ENCODE results near the gene TTC9B.

The TTC9B gene

DNA sequence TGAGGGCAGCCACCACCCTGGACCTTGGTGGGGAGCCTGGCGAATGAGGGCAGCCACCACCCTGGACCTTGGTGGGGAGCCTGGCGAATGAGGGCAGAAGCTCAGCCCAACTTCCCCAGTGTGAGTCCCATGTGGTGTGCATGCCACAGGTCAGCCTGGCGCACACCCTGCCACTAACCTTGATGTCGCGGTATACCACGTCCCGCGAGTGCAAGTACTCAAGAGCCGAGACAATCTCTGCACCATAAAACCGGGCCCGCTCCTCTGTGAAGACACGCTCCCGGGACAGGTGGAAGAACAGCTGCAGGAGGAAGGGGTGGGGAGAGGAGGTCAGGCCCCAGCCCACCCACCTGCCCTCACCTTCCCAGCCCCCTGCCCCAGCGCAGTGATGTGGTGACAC lies 19.6 kb upstream of the TTC9B start:
- Histone ChIP-seq H3K18ac (ENCODE audit: low read length) (no peak overlapping the region), H3K79me2 (ENCODE audit: control insufficient read depth, insufficient read depth, low read length, poor library complexity) (no peaks in the 10 kb centered on the region), H4K12ac (ENCODE audit: low read depth, low read length) (no peak overlapping the region), H4K8ac (ENCODE audit: low read depth, low read length) (no peak overlapping the region), H3K27ac (ENCODE audit: low read depth, low read length) (no peak overlapping the region), H3K4me1 (ENCODE audit: control insufficient read depth in 1 of 2, insufficient read depth in 2 of 2, low read length in 2 of 2) (no peaks in the 10 kb centered on the region), H3K4me3 (ENCODE audit: low read depth, low read length) (no peak overlapping the region), H3K9me3 (ENCODE audit: insufficient read depth, low read depth, low read length) (peaks cover 2% of the 10 kb centered on the region), H3K27me3 (ENCODE audit: insufficient read depth, low read length) (no peaks in the 10 kb centered on the region), H3K4ac (ENCODE audit: low read depth, low read length) (no peak overlapping the region), H3K23ac (ENCODE audit: low read length) (no peak overlapping the region), H3K9ac (ENCODE audit: low read length) (no peak overlapping the region), H2BK120ac (ENCODE audit: insufficient read depth, low read length, poor library complexity) (no peak overlapping the region), H4K91ac (ENCODE audit: low read depth, low read length) (no peak overlapping the region), H2BK12ac (ENCODE audit: low read length) (no peak overlapping the region), H3K14ac (ENCODE audit: low read length) (no peak overlapping the region), H2AFZ (ENCODE audit: insufficient read depth, low read length, poor library complexity) (no peak overlapping the region), H3K79me1 (ENCODE audit: low read length) (no peaks in the 10 kb centered on the region), H2BK5ac (ENCODE audit: low read depth, low read length, poor library complexity) (no peak overlapping the region), H2AK5ac (ENCODE audit: low read length) (no peak overlapping the region), H3K36me3 (ENCODE audit: control insufficient read depth in 1 of 2, insufficient read depth in 2 of 2, low read length in 2 of 2) (peaks cover 83 to 86% of the 10 kb centered on the region in 2 experiments), H3K4me2 (ENCODE audit: low read length) (no peak overlapping the region)
- WGBS (ENCODE audit: extremely low coverage, insufficient coverage, insufficient read length), result no CpG with 5 or more reads among the region's 14 CpGs
- DNase-seq, result no peak

DNA sequence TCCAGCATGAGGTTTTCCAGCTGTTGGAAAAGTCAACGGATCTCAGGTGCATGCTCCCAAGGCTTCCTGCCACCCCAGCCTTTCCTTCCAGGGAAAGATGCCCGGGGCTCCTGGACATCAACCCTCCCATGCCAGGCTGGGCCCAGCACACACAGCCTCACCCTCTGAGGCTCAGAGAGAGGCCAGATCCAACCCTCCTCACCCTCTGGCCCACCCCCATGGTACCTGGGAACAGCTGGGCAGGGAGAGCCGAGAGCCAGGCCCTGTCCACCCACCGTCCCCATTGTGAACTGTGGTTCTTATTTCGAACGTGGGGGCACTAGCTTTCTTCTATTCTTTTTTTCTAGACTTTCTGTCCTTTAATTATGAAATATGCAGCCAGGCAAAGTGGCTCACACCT lies 18.2 kb upstream of the TTC9B start:
- no peak overlapping the region for H3K4ac ChIP-seq (ENCODE audit: low read depth, low read length)
- no peak overlapping the region for H4K8ac ChIP-seq (ENCODE audit: low read depth, low read length)
- H3K27ac ChIP-seq (ENCODE audit: low read depth, low read length), result no peak overlapping the region
- H2AK5ac ChIP-seq (ENCODE audit: low read length), result no peak overlapping the region
- peaks cover 2% of the 10 kb centered on the region for H3K9me3 ChIP-seq (ENCODE audit: insufficient read depth, low read depth, low read length)
- H3K14ac ChIP-seq (ENCODE audit: low read length), result no peak overlapping the region
- H2BK12ac ChIP-seq (ENCODE audit: low read length), result no peak overlapping the region
- H2AFZ ChIP-seq (ENCODE audit: insufficient read depth, low read length, poor library complexity), result no peak overlapping the region
- no peak overlapping the region for H2BK120ac ChIP-seq (ENCODE audit: insufficient read depth, low read length, poor library complexity)
- H3K9ac ChIP-seq (ENCODE audit: low read length), result no peak overlapping the region
- no peak overlapping the region for H2BK5ac ChIP-seq (ENCODE audit: low read depth, low read length, poor library complexity)
- no peak overlapping the region for H4K91ac ChIP-seq (ENCODE audit: low read depth, low read length)
- H3K27me3 ChIP-seq (ENCODE audit: insufficient read depth, low read length), result no peaks in the 10 kb centered on the region
- no peak for DNase-seq
- H3K18ac ChIP-seq (ENCODE audit: low read length), result no peak overlapping the region
- H4K12ac ChIP-seq (ENCODE audit: low read depth, low read length), result no peak overlapping the region
- no peak overlapping the region for H3K4me2 ChIP-seq (ENCODE audit: low read length)
- H3K4me3 ChIP-seq (ENCODE audit: low read depth, low read length), result no peak overlapping the region
- peaks cover 8 to 12% of the 10 kb centered on the region in 2 experiments for H3K4me1 ChIP-seq (ENCODE audit: control insufficient read depth in 1 of 2, insufficient read depth in 2 of 2, low read length in 2 of 2)
- no peak overlapping the region for H3K23ac ChIP-seq (ENCODE audit: low read length)
- H3K79me2 ChIP-seq (ENCODE audit: control insufficient read depth, insufficient read depth, low read length, poor library complexity), result no peaks in the 10 kb centered on the region
- H3K79me1 ChIP-seq (ENCODE audit: low read length), result peaks cover 4% of the 10 kb centered on the region
- no CpG with 5 or more reads among the region's 6 CpGs for WGBS (ENCODE audit: extremely low coverage, insufficient coverage, insufficient read length)
- peaks cover 72 to 76% of the 10 kb centered on the region in 2 experiments for H3K36me3 ChIP-seq (ENCODE audit: control insufficient read depth in 1 of 2, insufficient read depth in 2 of 2, low read length in 2 of 2)

DNA sequence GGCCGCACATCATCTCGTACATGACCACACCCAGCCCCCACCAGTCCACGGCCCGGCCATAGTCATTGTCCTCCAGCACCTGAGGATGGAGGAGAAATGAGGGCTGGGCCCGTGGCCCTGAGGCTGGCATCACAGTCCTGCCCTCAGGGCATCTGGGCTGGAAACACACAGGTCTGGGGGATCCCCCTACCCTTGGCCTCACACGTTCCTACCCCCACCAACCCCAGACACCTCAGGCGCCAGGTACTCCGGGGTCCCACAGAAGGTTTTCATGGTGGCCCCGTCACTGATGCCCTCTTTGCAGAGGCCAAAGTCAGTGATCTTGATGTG lies 17.8 kb upstream of the TTC9B start:
- no peak overlapping the region for H3K14ac ChIP-seq (ENCODE audit: low read length)
- H3K9ac ChIP-seq (ENCODE audit: low read length), result no peak overlapping the region
- H2BK5ac ChIP-seq (ENCODE audit: low read depth, low read length, poor library complexity), result no peak overlapping the region
- no peak overlapping the region for H3K27ac ChIP-seq (ENCODE audit: low read depth, low read length)
- H2AK5ac ChIP-seq (ENCODE audit: low read length), result no peak overlapping the region
- no peak for DNase-seq
- no peaks in the 10 kb centered on the region for H3K27me3 ChIP-seq (ENCODE audit: insufficient read depth, low read length)
- H4K12ac ChIP-seq (ENCODE audit: low read depth, low read length), result no peak overlapping the region
- peaks cover 4% of the 10 kb centered on the region for H3K79me1 ChIP-seq (ENCODE audit: low read length)
- peaks cover 73% of the 10 kb centered on the region in 2 experiments for H3K36me3 ChIP-seq (ENCODE audit: control insufficient read depth in 1 of 2, insufficient read depth in 2 of 2, low read length in 2 of 2)
- WGBS (ENCODE audit: extremely low coverage, insufficient coverage, insufficient read length), result no CpG with 5 or more reads among the region's 9 CpGs
- H2BK120ac ChIP-seq (ENCODE audit: insufficient read depth, low read length, poor library complexity), result no peak overlapping the region
- H3K4me3 ChIP-seq (ENCODE audit: low read depth, low read length), result no peak overlapping the region
- no peak overlapping the region for H2BK12ac ChIP-seq (ENCODE audit: low read length)
- no peak overlapping the region for H3K4me2 ChIP-seq (ENCODE audit: low read length)
- no peak overlapping the region for H2AFZ ChIP-seq (ENCODE audit: insufficient read depth, low read length, poor library complexity)
- no peak overlapping the region for H4K91ac ChIP-seq (ENCODE audit: low read depth, low read length)
- H3K79me2 ChIP-seq (ENCODE audit: control insufficient read depth, insufficient read depth, low read length, poor library complexity), result no peaks in the 10 kb centered on the region
- H3K9me3 ChIP-seq (ENCODE audit: insufficient read depth, low read depth, low read length), result peaks cover 2% of the 10 kb centered on the region
- no peak overlapping the region for H3K18ac ChIP-seq (ENCODE audit: low read length)
- peaks cover 8 to 12% of the 10 kb centered on the region in 2 experiments for H3K4me1 ChIP-seq (ENCODE audit: control insufficient read depth in 1 of 2, insufficient read depth in 2 of 2, low read length in 2 of 2)
- H3K4ac ChIP-seq (ENCODE audit: low read depth, low read length), result no peak overlapping the region
- H3K23ac ChIP-seq (ENCODE audit: low read length), result no peak overlapping the region
- H4K8ac ChIP-seq (ENCODE audit: low read depth, low read length), result no peak overlapping the region

DNA sequence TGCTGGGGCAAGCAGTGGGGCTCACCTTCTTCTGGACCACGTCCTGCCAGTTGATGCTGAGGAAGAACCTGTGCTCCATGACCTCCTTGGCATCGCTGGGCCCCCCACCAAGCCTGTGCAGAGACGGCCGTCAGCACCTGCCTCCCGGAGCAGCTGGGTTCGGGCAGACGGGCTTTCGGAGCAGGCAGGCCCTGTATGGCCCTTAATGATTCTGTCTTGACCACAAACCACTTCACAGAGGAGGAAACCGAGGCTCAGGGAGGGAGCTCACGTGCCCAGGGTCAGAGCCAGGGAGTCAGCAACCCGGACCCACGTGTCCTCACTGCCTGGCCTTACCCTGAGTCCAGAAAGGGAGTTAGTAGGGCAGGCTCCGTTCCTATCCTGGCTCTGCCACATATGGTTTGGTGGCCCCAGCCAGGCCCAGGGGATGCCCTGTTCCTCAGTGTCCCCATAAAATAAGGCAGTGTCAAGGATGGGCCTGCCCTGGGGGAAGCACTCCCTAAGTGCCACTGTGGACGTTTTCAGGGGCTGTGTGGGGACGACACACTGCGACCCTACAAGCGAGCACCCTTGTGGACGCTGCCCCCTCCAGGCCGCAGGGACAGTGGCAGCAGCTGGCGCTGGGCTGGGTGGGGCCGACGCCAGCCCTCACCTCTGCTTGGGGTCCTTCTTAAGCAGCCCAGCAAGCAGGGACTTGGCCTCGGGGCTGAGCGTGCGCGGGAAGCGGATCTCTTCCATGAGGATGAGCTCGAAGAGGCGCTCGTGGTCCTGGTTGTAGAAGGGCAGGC lies 17.2 kb upstream of the TTC9B start:
- H4K12ac ChIP-seq (ENCODE audit: low read depth, low read length), result no peak overlapping the region
- no peak overlapping the region for H2AK5ac ChIP-seq (ENCODE audit: low read length)
- H3K9me3 ChIP-seq (ENCODE audit: insufficient read depth, low read depth, low read length), result peaks cover 2% of the 10 kb centered on the region
- no CpG with 5 or more reads among the region's 30 CpGs for WGBS (ENCODE audit: extremely low coverage, insufficient coverage, insufficient read length)
- H3K4me1 ChIP-seq (ENCODE audit: control insufficient read depth in 1 of 2, insufficient read depth in 2 of 2, low read length in 2 of 2), result peaks cover 8 to 12% of the 10 kb centered on the region in 2 experiments
- no peak overlapping the region for H3K18ac ChIP-seq (ENCODE audit: low read length)
- H2BK5ac ChIP-seq (ENCODE audit: low read depth, low read length, poor library complexity), result no peak overlapping the region
- peaks cover 4% of the 10 kb centered on the region for H3K79me1 ChIP-seq (ENCODE audit: low read length)
- H3K27me3 ChIP-seq (ENCODE audit: insufficient read depth, low read length), result no peaks in the 10 kb centered on the region
- H4K91ac ChIP-seq (ENCODE audit: low read depth, low read length), result no peak overlapping the region
- H3K4ac ChIP-seq (ENCODE audit: low read depth, low read length), result no peak overlapping the region
- no peaks in the 10 kb centered on the region for H3K79me2 ChIP-seq (ENCODE audit: control insufficient read depth, insufficient read depth, low read length, poor library complexity)
- H3K4me3 ChIP-seq (ENCODE audit: low read depth, low read length), result no peak overlapping the region
- no peak overlapping the region for H2AFZ ChIP-seq (ENCODE audit: insufficient read depth, low read length, poor library complexity)
- no peak overlapping the region for H3K9ac ChIP-seq (ENCODE audit: low read length)
- H3K23ac ChIP-seq (ENCODE audit: low read length), result no peak overlapping the region
- peaks cover 71% of the 10 kb centered on the region in 2 experiments for H3K36me3 ChIP-seq (ENCODE audit: control insufficient read depth in 1 of 2, insufficient read depth in 2 of 2, low read length in 2 of 2)
- no peak overlapping the region for H2BK120ac ChIP-seq (ENCODE audit: insufficient read depth, low read length, poor library complexity)
- no peak overlapping the region for H3K27ac ChIP-seq (ENCODE audit: low read depth, low read length)
- no peak overlapping the region for H3K14ac ChIP-seq (ENCODE audit: low read length)
- H4K8ac ChIP-seq (ENCODE audit: low read depth, low read length), result no peak overlapping the region
- DNase-seq, result no peak
- H2BK12ac ChIP-seq (ENCODE audit: low read length), result no peak overlapping the region
- no peak overlapping the region for H3K4me2 ChIP-seq (ENCODE audit: low read length)
